ENCODE results near the gene MYG1. TPM values are rescaled to one million over a fixed set of nuclear protein-coding genes. Genes with fewer than 3 reads are reported as not detected.

The MYG1 gene
- total and polyA plus RNA-seq, 2 of the 13 experiments (the other 11 are each of a cell fraction or from before 2014, with no cell fraction given): 38.6 to 58.0 TPM

GRCh38 chr12:53251477-53252348 lies 47.8 kb upstream of the MYG1 start (continued):
- TF ChIP-seq KIAA2018 (CRISPR knock-in tag; IDR thresholded peaks at IDR 0.05; ENCODE audit: borderline replicate concordance) (no peak), NKX3-1 (CRISPR knock-in tag; IDR thresholded peaks at IDR 0.05) (no peak), ZMAT3 (CRISPR knock-in tag; conservative IDR thresholded peaks at IDR 0.05) (0 out of 2 replicates have a peak, but pooled peaks have one; percentile 16), TBX2 (CRISPR knock-in tag; IDR thresholded peaks at IDR 0.05; ENCODE audit: borderline replicate concordance) (0 out of 2 replicates have a peak, but pooled peaks have one; percentile 8), TRAFD1 (CRISPR knock-in tag; IDR thresholded peaks at IDR 0.05; ENCODE audit: borderline replicate concordance) (no peak), HOMEZ (CRISPR knock-in tag; IDR thresholded peaks at IDR 0.05; ENCODE audit: low read depth) (no peak), ZNF75D (CRISPR knock-in tag; IDR thresholded peaks at IDR 0.05; ENCODE audit: borderline replicate concordance) (no peak), ZNF784 (CRISPR knock-in tag; IDR thresholded peaks at IDR 0.05; ENCODE audit: borderline replicate concordance) (peak; percentile 31; the same call in 1 of the 2 replicates), CBX5 (CRISPR knock-in tag; IDR thresholded peaks at IDR 0.05; ENCODE audit: borderline replicate concordance) (no peak), HDAC2 (CRISPR knock-in tag; IDR thresholded peaks at IDR 0.05) (peak; percentile 39; the same call in 1 of the 2 replicates), JARID2 (CRISPR knock-in tag; IDR thresholded peaks at IDR 0.05; ENCODE audit: insufficient replicate concordance) (no peak)

Measured in HepG2 (cell line).